ENCODE data around the gene SAMD10. TPM values are rescaled to one million over a fixed set of nuclear protein-coding genes. Genes with fewer than 3 reads are reported as not detected.
"Not testable (repeated sequence)": the region's sequence is repeated elsewhere in the genome, so short reads cannot be mapped to it uniquely, and the experiment has no call there.

The SAMD10 gene
- total RNA-seq, 1 experiment from 2014 or later, result 2.6 TPM

- DNase-seq (ENCODE audit: extremely low read depth, low read depth), result no peak
Observed at GRCh38 chr20:63970714-63971431, 8.6 kb downstream of the SAMD10 start.

- DNase-seq (ENCODE audit: extremely low read depth, low read depth), result no peak
Observed at GRCh38 chr20:63969838-63970713, 9.4 kb downstream of the SAMD10 start, which contains the start of gene ZNF512B. Gene ZNF512B (minus strand): TSS chr20:63969930. CDS start chr20:63967950, 1,980 bp downstream.

DNA sequence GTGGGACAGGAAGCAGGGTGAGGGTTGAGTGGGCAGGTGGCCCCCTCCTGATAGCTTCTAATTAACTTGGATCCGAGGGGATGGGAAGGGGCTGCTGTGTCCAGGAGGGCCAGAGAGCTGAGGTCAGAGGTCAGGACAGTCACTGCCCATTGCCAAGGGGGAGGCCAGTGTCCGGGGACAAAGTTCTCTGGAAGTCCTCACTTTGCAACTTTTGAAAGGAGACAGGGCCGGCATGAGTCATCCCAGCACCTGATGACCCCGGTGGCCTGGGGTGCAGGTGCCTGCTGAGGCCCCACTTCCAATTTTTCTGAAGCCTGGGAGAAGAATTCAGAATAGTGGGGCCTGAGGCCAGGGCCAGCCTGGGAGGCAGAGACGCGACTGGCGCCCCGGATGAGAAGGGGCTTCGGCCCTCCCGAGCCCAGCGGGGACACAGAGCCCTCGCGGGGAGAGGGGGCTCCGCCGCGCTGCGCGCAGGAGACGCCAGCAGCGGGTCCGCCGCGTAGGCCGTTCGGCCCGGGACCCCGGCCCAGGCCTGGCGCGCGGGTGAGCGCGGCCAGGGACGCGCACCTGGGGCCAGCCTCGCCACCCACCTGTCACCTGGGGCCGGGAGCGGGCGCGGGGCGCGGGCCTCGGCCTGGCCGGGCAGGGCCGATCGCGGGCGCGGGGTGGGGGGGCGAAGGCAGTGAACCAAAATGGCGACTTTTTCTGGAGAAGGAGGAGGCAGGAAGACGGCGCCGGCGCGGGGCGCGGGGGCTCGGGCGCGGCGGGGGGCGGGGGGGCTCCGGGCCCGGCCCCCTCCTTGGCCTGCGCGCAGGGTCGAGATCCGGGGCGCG is 10.3 kb downstream of the SAMD10 start:
- DNase-seq (ENCODE audit: extremely low read depth, low read depth), result no peak

DNA sequence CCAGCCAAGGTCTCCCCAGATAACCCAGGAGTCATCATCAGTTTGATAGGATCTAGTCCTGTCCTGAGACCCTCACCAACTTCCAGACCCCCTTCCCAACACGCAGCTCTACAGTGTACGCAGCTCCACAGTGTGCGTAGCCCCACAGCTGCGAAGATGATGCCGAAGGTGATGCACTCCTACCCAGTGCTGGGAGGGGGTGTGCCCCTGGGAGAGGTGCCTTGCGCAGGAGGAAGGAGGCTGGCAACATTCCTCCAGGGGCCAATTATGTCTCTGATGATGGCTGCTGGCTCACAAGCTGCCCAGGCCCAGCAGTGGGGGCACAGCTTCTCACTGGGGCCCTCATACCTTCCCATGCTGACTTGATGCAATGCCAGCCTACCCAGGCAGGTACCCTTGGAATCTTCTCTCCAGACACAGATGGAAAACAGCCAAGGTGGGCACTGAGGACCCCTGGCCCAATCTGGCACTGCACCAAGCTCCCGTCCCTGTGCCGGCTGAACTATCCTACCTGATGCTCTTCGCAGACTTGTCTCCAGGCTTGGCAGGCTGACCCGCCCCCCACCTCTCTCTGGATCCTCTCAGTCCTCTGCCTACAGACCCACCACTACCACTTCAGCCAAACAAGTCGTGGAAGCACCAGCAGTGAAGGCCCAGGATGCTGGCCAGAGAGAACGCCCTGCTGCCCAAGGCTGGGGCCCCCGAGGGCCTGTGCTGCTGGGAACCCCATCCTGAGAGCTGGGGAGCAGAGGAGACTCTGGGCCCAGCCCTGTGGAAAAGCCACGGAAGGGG is 11.1 kb downstream of the SAMD10 start:
- no peak for DNase-seq (ENCODE audit: extremely low read depth, low read depth)

- no peak for DNase-seq (ENCODE audit: extremely low read depth, low read depth)
Observed at GRCh38 chr20:63967330-63968135, 11.9 kb downstream of the SAMD10 start.

DNA sequence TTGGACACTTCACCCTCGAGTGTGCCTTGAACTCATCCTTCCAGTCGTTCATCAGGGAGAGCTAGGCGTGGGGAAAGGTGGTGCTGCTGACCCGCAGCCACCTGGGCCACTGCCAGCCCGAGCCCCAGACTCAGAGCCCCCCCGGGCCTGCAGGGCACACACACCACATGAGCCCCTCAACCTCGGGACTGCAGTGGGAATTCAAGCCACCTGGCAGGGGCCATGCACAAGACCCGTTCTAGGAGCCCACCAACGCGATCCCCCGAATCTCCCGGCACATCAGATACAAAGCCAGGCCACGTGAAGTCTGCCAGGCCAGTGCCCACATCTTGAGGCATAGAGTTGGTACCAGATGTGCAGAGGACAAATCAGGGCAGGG is 12.5 kb downstream of the SAMD10 start:
- DNase-seq (ENCODE audit: extremely low read depth, low read depth), result no peak

DNA sequence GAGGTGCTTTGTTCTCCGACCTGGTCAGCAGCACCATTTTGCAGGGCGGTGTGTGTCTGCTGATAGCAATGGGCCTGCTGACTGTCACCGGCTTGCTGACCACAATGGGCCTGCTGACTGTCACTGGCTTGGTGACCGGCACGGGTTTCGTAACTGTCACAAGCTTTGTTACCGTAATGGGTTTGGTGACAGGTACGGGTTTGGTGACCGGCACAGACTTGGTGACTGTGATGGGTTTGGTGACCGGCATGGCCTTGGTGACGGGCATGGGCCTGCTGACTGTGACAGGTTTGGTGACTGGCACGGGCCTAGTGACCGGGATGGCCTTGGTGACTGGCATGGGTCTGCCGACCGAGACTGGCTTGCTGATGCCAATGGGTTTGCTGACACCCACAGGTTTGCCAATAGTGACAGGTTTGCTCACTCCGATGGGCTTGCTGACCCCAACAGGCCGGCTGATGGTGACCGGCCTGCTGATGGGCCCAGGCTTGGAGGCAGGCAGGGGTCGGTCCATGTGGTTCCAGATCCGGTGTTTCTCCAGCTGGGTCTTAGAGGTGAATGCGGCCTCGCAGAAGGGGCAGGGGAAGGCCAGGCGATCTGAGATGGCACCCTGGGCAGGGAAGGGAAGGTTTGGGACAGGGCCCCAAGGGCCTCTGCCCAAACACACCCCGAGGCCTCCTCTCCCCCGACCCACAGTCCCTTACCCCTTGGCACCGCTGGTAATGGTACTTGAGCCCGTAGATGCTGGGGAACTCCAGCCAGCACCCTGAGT is 13.1 kb downstream of the SAMD10 start:
- no peak for DNase-seq (ENCODE audit: extremely low read depth, low read depth)

GRCh38 chr20:63964412-63964811 is 15.0 kb downstream of the SAMD10 start:
- no peak for DNase-seq (ENCODE audit: extremely low read depth, low read depth)

- DNase-seq (ENCODE audit: extremely low read depth, low read depth), result no peak
Observed at GRCh38 chr20:63963784-63964301, 15.6 kb downstream of the SAMD10 start.

- DNase-seq (ENCODE audit: extremely low read depth, low read depth), result no peak
Observed at GRCh38 chr20:63963348-63963741, 16.1 kb downstream of the SAMD10 start.

- DNase-seq (ENCODE audit: extremely low read depth, low read depth), result no peak
Observed at GRCh38 chr20:63962426-63963347, 16.8 kb downstream of the SAMD10 start.

- no peak for DNase-seq (ENCODE audit: extremely low read depth, low read depth)
Observed at GRCh38 chr20:63961664-63962425, 17.6 kb downstream of the SAMD10 start.

DNA sequence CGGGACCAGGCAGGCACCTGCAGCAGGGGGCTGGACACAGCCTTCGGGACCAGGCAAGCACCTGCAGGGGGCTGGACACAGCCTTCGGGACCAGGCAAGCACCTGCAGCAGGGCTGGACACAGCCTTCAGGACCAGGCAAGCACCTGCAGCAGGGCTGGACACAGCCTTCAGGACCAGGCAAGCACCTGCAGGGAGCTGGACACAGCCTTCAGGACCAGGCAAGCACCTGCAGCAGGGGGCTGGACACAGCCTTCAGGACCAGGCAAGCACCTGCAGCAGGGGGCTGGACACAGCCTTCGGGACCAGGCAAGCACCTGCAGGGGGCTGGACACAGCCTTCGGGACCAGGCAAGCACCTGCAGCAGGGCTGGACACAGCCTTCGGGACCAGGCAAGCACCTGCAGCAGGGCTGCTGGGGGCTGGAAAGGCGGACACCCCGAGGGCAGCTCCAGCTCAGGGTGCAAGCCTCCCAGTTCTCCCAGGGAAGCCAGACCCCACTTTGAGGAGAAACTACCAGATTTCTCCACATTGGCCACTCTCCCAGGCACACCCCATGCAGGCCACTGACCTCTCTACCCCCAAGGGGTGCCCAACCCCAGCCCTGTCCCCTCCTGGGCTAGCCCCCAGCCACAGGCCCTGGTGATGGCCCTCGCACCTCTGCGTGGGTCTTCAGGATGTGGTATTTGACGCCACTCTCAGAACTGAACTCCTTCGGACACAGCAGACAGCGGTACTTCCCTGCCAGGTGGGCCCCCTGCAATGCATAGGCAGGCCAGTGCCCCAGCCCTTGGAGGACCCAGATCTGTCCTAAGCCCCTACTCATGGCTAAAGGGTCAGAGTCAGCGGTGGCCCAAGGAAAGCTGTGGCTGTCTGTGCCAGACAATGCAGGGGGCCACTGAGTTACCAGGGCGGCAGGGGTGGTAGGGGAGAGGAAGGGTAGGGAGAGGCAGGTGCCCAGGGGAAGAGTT is 18.5 kb downstream of the SAMD10 start:
- DNase-seq (ENCODE audit: extremely low read depth, low read depth), result not testable (repeated sequence)

- DNase-seq (ENCODE audit: extremely low read depth, low read depth), result no peak
Observed at GRCh38 chr20:63959699-63960075, 19.8 kb downstream of the SAMD10 start.

DNA sequence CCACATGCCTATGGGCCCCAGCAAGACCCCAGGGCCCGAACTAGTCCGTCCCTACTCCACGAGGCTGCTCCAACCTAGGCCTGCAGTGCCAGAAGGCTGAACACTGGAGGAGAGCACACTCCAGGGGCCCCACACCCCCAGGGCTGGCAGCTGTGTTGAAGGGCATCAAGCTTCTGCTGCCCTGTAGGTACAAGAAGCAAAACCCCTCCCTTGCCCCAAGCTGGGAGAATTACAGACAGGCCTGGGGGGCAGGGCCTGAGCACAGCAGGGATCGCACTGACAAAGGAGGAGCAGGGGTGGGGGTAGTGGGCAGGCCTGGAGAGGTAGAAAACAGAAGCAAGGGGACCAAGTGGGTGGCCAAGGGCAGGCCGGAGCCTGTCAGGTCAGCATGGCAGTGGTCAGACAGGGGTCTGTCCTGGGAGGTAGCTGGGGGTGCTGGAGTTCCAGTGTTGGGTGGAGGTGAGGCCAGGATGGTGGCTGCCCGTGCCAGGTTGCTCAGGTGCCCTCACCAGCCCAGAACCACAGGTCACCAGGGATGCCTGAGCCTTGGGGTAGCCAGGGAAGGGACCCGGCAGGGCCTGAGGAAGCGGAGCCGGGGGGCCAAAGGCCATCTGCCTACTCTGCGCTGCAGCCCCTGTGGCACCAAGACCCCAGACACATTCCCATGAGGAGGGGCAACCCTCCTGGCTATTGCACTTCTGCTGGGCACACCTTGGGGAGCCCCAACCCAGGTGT is 20.3 kb downstream of the SAMD10 start:
- DNase-seq (ENCODE audit: extremely low read depth, low read depth), result no peak
